HG02678 (cell line): ENCODE results near the gene PTH2R.
"Not testable (repeated sequence)": the region's sequence is repeated elsewhere in the genome, so short reads cannot be mapped to it uniquely, and the experiment has no call there.

ENCODE experiments used
- ATAC-seq: cut with Tn5 transposase; IDR thresholded peaks from one replicate; pipeline ENCODE4 v1.9.1; 2021; ENCODE audit warnings: mild to moderate bottlenecking, moderate library complexity; ENCODE audit not compliant: unreplicated experiment

The PTH2R gene

GRCh38 chr2:208482453-208483015 is 75.9 kb downstream of the PTH2R start:
- not testable (repeated sequence) for ATAC-seq

GRCh38 chr2:208485390-208485789 is 78.8 kb downstream of the PTH2R start:
- no peak for ATAC-seq

GRCh38 chr2:208488686-208489564 is 82.3 kb downstream of the PTH2R start:
- ATAC-seq = no peak

- ATAC-seq = no peak
Observed at GRCh38 chr2:208489687-208490086, 83.1 kb downstream of the PTH2R start.

- ATAC-seq = no peak
Observed at GRCh38 chr2:208490492-208490891, 83.9 kb downstream of the PTH2R start.

- ATAC-seq = no peak
Observed at GRCh38 chr2:208491641-208492040, 85.0 kb downstream of the PTH2R start.

GRCh38 chr2:208492069-208492468 is 85.5 kb downstream of the PTH2R start:
- no peak for ATAC-seq

- ATAC-seq = no peak
Observed at GRCh38 chr2:208493186-208493585, 86.6 kb downstream of the PTH2R start.

- ATAC-seq = no peak
Observed at GRCh38 chr2:208496129-208496528, 89.5 kb downstream of the PTH2R start.

- ATAC-seq = no peak
Observed at GRCh38 chr2:208501206-208501605, 94.6 kb downstream of the PTH2R start.

- ATAC-seq = no peak
Observed at GRCh38 chr2:208502288-208502687, 95.7 kb downstream of the PTH2R start.

- not testable (repeated sequence) for ATAC-seq
Observed at GRCh38 chr2:208505365-208505764, 98.8 kb downstream of the PTH2R start.

- ATAC-seq = no peak
Observed at GRCh38 chr2:208509586-208509985, 103.0 kb downstream of the PTH2R start.

- ATAC-seq = no peak
Observed at GRCh38 chr2:208511016-208511415, 104.4 kb downstream of the PTH2R start.

- no peak for ATAC-seq
Observed at GRCh38 chr2:208511573-208511972, 105.0 kb downstream of the PTH2R start.

GRCh38 chr2:208515099-208515498 is 108.5 kb downstream of the PTH2R start:
- ATAC-seq = no peak

- ATAC-seq = not testable (repeated sequence)
Observed at GRCh38 chr2:208523069-208523468, 116.5 kb downstream of the PTH2R start.

GRCh38 chr2:208525165-208525564 is 118.6 kb downstream of the PTH2R start:
- ATAC-seq = not testable (repeated sequence)

- no peak for ATAC-seq
Observed at GRCh38 chr2:208529796-208530195, 123.2 kb downstream of the PTH2R start.

GRCh38 chr2:208531361-208531760 is 124.8 kb downstream of the PTH2R start:
- no peak for ATAC-seq

- ATAC-seq = not testable (repeated sequence)
Observed at GRCh38 chr2:208535578-208535977, 129.0 kb downstream of the PTH2R start.

- no peak for ATAC-seq
Observed at GRCh38 chr2:208541461-208541988, 134.9 kb downstream of the PTH2R start.
